Measurements from ENCODE around the gene FBXO9.

The FBXO9 gene

DNA sequence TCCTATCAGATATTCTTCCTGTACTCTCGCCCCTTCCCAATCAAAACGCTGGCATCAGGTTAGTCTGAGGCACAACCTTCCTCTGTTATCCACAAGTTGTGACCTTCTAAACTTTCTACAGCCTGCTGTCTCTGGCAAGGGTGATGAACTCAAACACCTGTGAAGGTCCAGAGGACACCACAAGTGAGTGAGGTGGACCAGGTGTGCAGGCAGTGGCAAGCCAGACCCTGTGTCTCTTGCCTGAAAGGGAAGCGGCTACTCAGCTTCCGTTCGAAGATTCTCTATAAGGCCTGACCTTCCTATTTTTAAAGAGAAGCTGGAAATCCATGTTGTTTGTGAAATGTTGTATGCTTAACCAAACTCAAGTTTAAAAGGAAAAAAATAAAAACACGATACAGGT lies 46.7 kb downstream of the FBXO9 start:
- H3K9me3 Mint-ChIP-seq, result peaks cover 8% of the 10 kb centered on the region
- no peak for DNase-seq
- no peak overlapping the region for H3K4me3 Mint-ChIP-seq
- H3K36me3 Mint-ChIP-seq (ENCODE audit: low read depth), result no peaks in the 10 kb centered on the region
- peaks cover 8% of the 10 kb centered on the region for H3K4me1 Mint-ChIP-seq
- TF ChIP-seq CTCF (IDR thresholded peaks at IDR 0.05), result no peak
- H3K27ac Mint-ChIP-seq, result no peak overlapping the region
- peaks cover 4% of the 10 kb centered on the region for H3K27me3 Mint-ChIP-seq (ENCODE audit: low read depth, poor library complexity)

GRCh38 chr6:53112404-53112803 lies 47.2 kb downstream of the FBXO9 start:
- H3K4me3 Mint-ChIP-seq, result no peak overlapping the region
- H3K4me1 Mint-ChIP-seq, result peaks cover 8% of the 10 kb centered on the region
- TF ChIP-seq CTCF (IDR thresholded peaks at IDR 0.05), result no peak
- DNase-seq, result no peak
- peaks cover 4% of the 10 kb centered on the region for H3K27me3 Mint-ChIP-seq (ENCODE audit: low read depth, poor library complexity)
- H3K9me3 Mint-ChIP-seq, result peaks cover 8% of the 10 kb centered on the region
- H3K27ac Mint-ChIP-seq, result no peak overlapping the region
- no peaks in the 10 kb centered on the region for H3K36me3 Mint-ChIP-seq (ENCODE audit: low read depth)

DNA sequence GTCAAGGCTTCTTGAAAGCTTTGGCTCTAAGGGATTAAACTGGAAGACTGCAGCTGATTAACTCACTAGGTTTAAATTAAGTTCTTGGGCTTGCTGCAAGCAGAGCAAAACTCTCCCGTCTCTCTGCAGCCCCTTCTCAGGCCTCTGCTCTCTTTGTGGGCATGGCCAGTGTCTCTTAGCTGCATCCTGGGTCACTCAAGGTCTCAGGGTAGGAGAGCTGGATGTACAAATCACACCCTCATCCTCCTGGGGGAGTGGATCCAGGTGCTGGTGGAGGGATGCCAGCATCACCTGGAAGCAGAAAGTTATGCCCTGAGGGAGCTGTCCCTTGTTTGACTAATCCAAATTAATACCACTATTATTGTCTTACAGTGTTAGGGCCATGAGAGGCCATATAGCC lies 47.7 kb downstream of the FBXO9 start:
- Mint-ChIP-seq H3K9me3 (peaks cover 8% of the 10 kb centered on the region), H3K4me3 (no peak overlapping the region), H3K36me3 (ENCODE audit: low read depth) (no peaks in the 10 kb centered on the region), H3K27ac (no peak overlapping the region), H3K27me3 (ENCODE audit: low read depth, poor library complexity) (peaks cover 4% of the 10 kb centered on the region), H3K4me1 (peaks cover 8% of the 10 kb centered on the region)
- DNase-seq, result no peak
- no peak for TF ChIP-seq CTCF (IDR thresholded peaks at IDR 0.05)

DNA sequence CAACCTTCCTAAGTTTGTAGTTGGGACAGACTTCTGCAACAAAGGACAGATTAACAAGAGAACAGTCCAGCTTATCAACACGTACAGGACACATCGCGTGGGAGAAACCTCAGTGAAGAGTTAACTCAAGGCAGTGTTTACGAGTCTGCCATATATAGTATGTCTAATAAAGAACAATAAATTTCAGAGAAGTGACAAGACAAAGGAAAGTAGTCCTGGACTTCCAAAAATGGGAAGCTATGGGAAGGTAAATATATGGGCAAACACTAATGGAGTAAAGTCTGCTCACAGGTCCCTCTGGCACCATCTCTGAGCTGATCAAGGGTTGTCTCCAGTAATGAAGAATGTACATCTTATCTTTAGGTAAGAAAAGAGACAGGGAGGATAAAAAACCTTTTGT lies 48.5 kb downstream of the FBXO9 start:
- peaks cover 6% of the 10 kb centered on the region for H3K27me3 Mint-ChIP-seq (ENCODE audit: low read depth, poor library complexity)
- H3K4me1 Mint-ChIP-seq, result peaks cover 8% of the 10 kb centered on the region
- H3K4me3 Mint-ChIP-seq, result no peak overlapping the region
- TF ChIP-seq CTCF (IDR thresholded peaks at IDR 0.05), result no peak
- peaks cover 8% of the 10 kb centered on the region for H3K9me3 Mint-ChIP-seq
- H3K27ac Mint-ChIP-seq, result no peak overlapping the region
- no peak for DNase-seq
- no peaks in the 10 kb centered on the region for H3K36me3 Mint-ChIP-seq (ENCODE audit: low read depth)

GRCh38 chr6:53115113-53115512 lies 49.9 kb downstream of the FBXO9 start:
- peaks cover 6% of the 10 kb centered on the region for H3K27me3 Mint-ChIP-seq (ENCODE audit: low read depth, poor library complexity)
- no peak overlapping the region for H3K27ac Mint-ChIP-seq
- no peaks in the 10 kb centered on the region for H3K36me3 Mint-ChIP-seq (ENCODE audit: low read depth)
- no peak for DNase-seq
- H3K9me3 Mint-ChIP-seq, result peaks cover 8% of the 10 kb centered on the region
- H3K4me1 Mint-ChIP-seq, result peaks cover 13% of the 10 kb centered on the region
- H3K4me3 Mint-ChIP-seq, result no peak overlapping the region
- TF ChIP-seq CTCF (IDR thresholded peaks at IDR 0.05), result no peak

- peaks cover 6% of the 10 kb centered on the region for H3K27me3 Mint-ChIP-seq (ENCODE audit: low read depth, poor library complexity)
- peaks cover 8% of the 10 kb centered on the region for H3K9me3 Mint-ChIP-seq
- no peak for DNase-seq
- no peak for TF ChIP-seq CTCF (IDR thresholded peaks at IDR 0.05)
- peaks cover 17% of the 10 kb centered on the region for H3K4me1 Mint-ChIP-seq
- no peaks in the 10 kb centered on the region for H3K36me3 Mint-ChIP-seq (ENCODE audit: low read depth)
- H3K27ac Mint-ChIP-seq, result no peak overlapping the region
- H3K4me3 Mint-ChIP-seq, result no peak overlapping the region
Observed at GRCh38 chr6:53115741-53116140, 50.5 kb downstream of the FBXO9 start.
